ENCODE measurements around the gene FNDC3B. TPM values are rescaled to one million over a fixed set of nuclear protein-coding genes. Genes with fewer than 3 reads are reported as not detected.

Gene FNDC3B
- total RNA-seq, 5 donors from 2014 or later (not counting 1 experiment from before 2014, with no cell fraction given), result 18.1 to 46.5 (median 23.5) TPM

DNA sequence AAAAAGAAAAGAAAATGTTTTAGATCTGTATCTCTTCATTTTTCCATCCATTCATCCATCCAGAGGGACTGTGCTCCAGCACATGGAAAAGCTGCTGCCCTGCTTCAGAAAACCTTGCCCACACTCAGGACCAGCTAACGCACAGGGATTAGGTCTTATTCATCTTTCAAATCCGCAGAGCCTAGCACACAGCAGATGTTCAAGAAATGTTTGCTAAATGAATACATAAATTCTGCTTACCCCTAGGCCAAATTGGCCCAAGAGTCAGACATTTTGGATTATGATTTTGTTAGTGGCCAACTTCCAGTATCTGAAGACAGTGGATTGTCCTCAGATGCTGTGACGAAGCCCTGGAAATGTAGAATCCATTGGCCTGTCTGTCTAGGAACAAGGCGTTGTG, 337.5 kb downstream of the FNDC3B start:
- POLR2A ChIA-PET, result no interaction called here
- H3K9me3 Mint-ChIP-seq, result peaks cover 6 to 18% (median 13%) of the 10 kb centered on the region in 3 donors
- no peaks in the 10 kb centered on the region for H3K27me3 ChIP-seq (replicated peaks in 1 of 2; ENCODE audit: control insufficient read depth in 2 of 2, extremely low read depth in 1 of 2, insufficient read depth in 2 of 2, low read length in 1 of 2)
- no peak overlapping the region for H3K4me3 ChIP-seq (ENCODE audit: control insufficient read depth in 1 of 2, extremely low read depth in 1 of 2, low read length in 1 of 2)
- ATAC-seq (replicated peaks in 1 of 4) (no peak), DNase-seq (no peak)
- no peak overlapping the region for H3K27ac Mint-ChIP-seq
- no peaks in the 10 kb centered on the region for H3K4me1 Mint-ChIP-seq
- no peaks in the 10 kb centered on the region for H3K4me1 ChIP-seq (ENCODE audit: control insufficient read depth in 1 of 2, extremely low read depth in 1 of 2, insufficient read depth in 2 of 2, low read length in 2 of 2)
- H3K36me3 ChIP-seq (ENCODE audit: control insufficient read depth in 2 of 2, extremely low read depth in 1 of 2, insufficient read depth in 1 of 2, low read length in 1 of 2), result peaks cover 15 to 36% of the 10 kb centered on the region in 2 donors
- WGBS (ENCODE audit: insufficient coverage), result 100% methylated on average over 2 of the region's 4 CpGs
- H3K4me3 Mint-ChIP-seq, result no peak overlapping the region
- CTCF ChIA-PET, result no interaction called here
- peaks cover 3% of the 10 kb centered on the region for H3K9me3 ChIP-seq
- peaks cover 85% of the 10 kb centered on the region for H3K36me3 Mint-ChIP-seq
- no peak overlapping the region for H3K27ac ChIP-seq (ENCODE audit: low read length)
- H3K27me3 Mint-ChIP-seq, result no peaks in the 10 kb centered on the region

DNA sequence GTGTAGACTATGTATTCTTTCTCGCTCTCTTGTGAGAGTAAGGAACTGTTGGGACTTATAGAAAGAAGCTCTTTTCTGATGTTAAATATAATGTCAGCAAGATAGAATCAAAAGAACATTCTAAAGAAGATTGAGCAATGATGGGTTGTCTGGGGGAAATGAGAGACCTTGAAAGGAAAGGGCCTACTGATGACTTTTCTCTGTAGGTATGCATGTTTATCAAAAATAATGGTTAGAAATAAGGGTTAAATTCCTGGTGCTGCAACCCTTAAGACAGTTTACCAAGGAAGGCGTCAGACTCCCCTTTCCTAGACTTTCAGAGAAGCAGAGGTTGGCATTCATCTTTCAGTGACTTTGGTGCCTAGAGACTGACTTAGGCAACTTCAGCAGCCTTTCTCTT, 339.1 kb downstream of the FNDC3B start:
- Histone ChIP-seq H3K36me3 (ENCODE audit: control insufficient read depth in 2 of 2, extremely low read depth in 1 of 2, insufficient read depth in 1 of 2, low read length in 1 of 2) (peaks cover 10 to 32% of the 10 kb centered on the region in 2 donors), H3K27ac (ENCODE audit: low read length) (no peak overlapping the region), H3K27me3 (replicated peaks in 1 of 2; ENCODE audit: control insufficient read depth in 2 of 2, extremely low read depth in 1 of 2, insufficient read depth in 2 of 2, low read length in 1 of 2) (no peaks in the 10 kb centered on the region), H3K4me3 (ENCODE audit: control insufficient read depth in 1 of 2, extremely low read depth in 1 of 2, low read length in 1 of 2) (no peak overlapping the region), H3K4me1 (ENCODE audit: control insufficient read depth in 1 of 2, extremely low read depth in 1 of 2, insufficient read depth in 2 of 2, low read length in 2 of 2) (no peaks in the 10 kb centered on the region), H3K9me3 (peaks cover 3% of the 10 kb centered on the region)
- H3K9me3 Mint-ChIP-seq, result peaks cover 6 to 18% (median 13%) of the 10 kb centered on the region in 3 donors
- DNase-seq, result no peak
- ATAC-seq (replicated peaks in 1 of 4), result no peak
- WGBS (ENCODE audit: insufficient coverage), result 100% methylated on average over 1 of the region's 2 CpGs
- H3K36me3 Mint-ChIP-seq, result peaks cover 87% of the 10 kb centered on the region
- H3K27me3 Mint-ChIP-seq, result no peaks in the 10 kb centered on the region
- ChIA-PET POLR2A (no interaction called here), CTCF (interaction anchor here (0.7 to 1.4 kb wide), 2 partner anchors 10 to 37 kb away, joined by 3 read pairs; no protein-coding TSS in a partner anchor)
- no peak overlapping the region for H3K4me3 Mint-ChIP-seq
- peaks cover 0 to 2% (median 0%) of the 10 kb centered on the region in 3 donors for H3K4me1 Mint-ChIP-seq
- no peak overlapping the region for H3K27ac Mint-ChIP-seq

DNA sequence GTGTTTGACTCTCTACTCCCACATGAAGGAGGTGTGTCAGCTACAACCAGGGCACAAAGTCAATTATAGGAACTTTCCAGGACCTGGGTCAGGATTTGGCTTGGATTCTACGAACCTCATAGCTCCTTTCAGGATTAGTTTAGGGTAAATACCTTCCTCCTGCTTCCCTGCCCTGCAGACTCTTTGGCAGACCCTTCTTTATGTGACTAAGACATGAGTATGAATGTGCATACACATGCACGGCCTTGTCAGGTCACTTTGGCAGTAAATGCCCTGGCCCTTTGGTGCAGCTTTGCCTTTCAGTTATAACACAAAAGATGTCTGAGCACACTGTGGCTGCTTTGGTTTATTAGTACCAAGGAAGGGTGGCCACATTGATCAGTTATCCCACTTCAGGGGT, 340.0 kb downstream of the FNDC3B start:
- ChIA-PET POLR2A (no interaction called here), CTCF (interaction anchor here in 1 of 2 donors (0.7 kb wide), 1 partner anchor 11 kb away, joined by 3 read pairs; no protein-coding TSS in a partner anchor)
- Mint-ChIP-seq H3K4me1 (peaks cover 0 to 2% (median 0%) of the 10 kb centered on the region in 3 donors), H3K27me3 (no peaks in the 10 kb centered on the region), H3K36me3 (peaks cover 82% of the 10 kb centered on the region), H3K9me3 (peaks cover 6 to 18% (median 13%) of the 10 kb centered on the region in 3 donors), H3K4me3 (no peak overlapping the region), H3K27ac (no peak overlapping the region)
- H3K36me3 ChIP-seq (ENCODE audit: control insufficient read depth in 2 of 2, extremely low read depth in 1 of 2, insufficient read depth in 1 of 2, low read length in 1 of 2), result peaks cover 10 to 32% of the 10 kb centered on the region in 2 donors
- DNase-seq (no peak), ATAC-seq (replicated peaks in 1 of 4) (no peak)
- H3K4me1 ChIP-seq (ENCODE audit: control insufficient read depth in 1 of 2, extremely low read depth in 1 of 2, insufficient read depth in 2 of 2, low read length in 2 of 2), result no peaks in the 10 kb centered on the region
- H3K27ac ChIP-seq (ENCODE audit: low read length), result no peak overlapping the region
- no peaks in the 10 kb centered on the region for H3K27me3 ChIP-seq (replicated peaks in 1 of 2; ENCODE audit: control insufficient read depth in 2 of 2, extremely low read depth in 1 of 2, insufficient read depth in 2 of 2, low read length in 1 of 2)
- H3K4me3 ChIP-seq (ENCODE audit: control insufficient read depth in 1 of 2, extremely low read depth in 1 of 2, low read length in 1 of 2), result no peak overlapping the region
- peaks cover 3% of the 10 kb centered on the region for H3K9me3 ChIP-seq
- 100% methylated on average over 1 of the region's 2 CpGs for WGBS (ENCODE audit: insufficient coverage)

DNA sequence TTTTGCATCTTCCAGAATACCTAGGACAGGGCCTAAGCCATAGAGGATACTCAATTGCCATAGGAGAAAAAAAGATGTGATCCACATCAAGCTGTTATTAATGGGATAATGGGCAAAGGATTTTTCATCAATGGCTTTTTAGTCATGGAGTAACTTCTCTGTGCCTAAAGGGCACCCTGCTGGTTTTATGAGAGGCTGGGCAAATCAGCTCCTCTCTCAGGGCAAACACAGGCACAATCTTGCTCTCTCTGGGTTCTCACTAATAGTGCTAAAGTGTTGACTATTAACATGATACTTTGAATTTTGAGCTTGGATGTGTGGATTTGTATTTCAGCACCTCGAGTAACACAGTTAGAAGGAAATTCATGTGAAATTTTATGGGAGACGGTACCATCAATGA, 341.3 kb downstream of the FNDC3B start:
- Histone ChIP-seq H3K4me1 (ENCODE audit: control insufficient read depth in 1 of 2, extremely low read depth in 1 of 2, insufficient read depth in 2 of 2, low read length in 2 of 2) (no peaks in the 10 kb centered on the region), H3K4me3 (ENCODE audit: control insufficient read depth in 1 of 2, extremely low read depth in 1 of 2, low read length in 1 of 2) (no peak overlapping the region), H3K36me3 (ENCODE audit: control insufficient read depth in 2 of 2, extremely low read depth in 1 of 2, insufficient read depth in 1 of 2, low read length in 1 of 2) (peaks cover 10 to 32% of the 10 kb centered on the region in 2 donors), H3K27ac (ENCODE audit: low read length) (no peak overlapping the region), H3K9me3 (peaks cover 3% of the 10 kb centered on the region), H3K27me3 (replicated peaks in 1 of 2; ENCODE audit: control insufficient read depth in 2 of 2, extremely low read depth in 1 of 2, insufficient read depth in 2 of 2, low read length in 1 of 2) (no peaks in the 10 kb centered on the region)
- peaks cover 6 to 18% (median 13%) of the 10 kb centered on the region in 3 donors for H3K9me3 Mint-ChIP-seq
- ChIA-PET CTCF (no interaction called here), POLR2A (no interaction called here)
- ATAC-seq (replicated peaks in 1 of 4) (no peak), DNase-seq (no peak)
- peaks cover 0 to 2% (median 0%) of the 10 kb centered on the region in 3 donors for H3K4me1 Mint-ChIP-seq
- 100% methylated on average over 2 of the region's 2 CpGs for whole genome bisulfite sequencing (ENCODE audit: insufficient coverage)
- H3K27me3 Mint-ChIP-seq, result no peaks in the 10 kb centered on the region
- H3K27ac Mint-ChIP-seq, result no peak overlapping the region
- H3K36me3 Mint-ChIP-seq, result peaks cover 82% of the 10 kb centered on the region
- H3K4me3 Mint-ChIP-seq, result no peak overlapping the region

DNA sequence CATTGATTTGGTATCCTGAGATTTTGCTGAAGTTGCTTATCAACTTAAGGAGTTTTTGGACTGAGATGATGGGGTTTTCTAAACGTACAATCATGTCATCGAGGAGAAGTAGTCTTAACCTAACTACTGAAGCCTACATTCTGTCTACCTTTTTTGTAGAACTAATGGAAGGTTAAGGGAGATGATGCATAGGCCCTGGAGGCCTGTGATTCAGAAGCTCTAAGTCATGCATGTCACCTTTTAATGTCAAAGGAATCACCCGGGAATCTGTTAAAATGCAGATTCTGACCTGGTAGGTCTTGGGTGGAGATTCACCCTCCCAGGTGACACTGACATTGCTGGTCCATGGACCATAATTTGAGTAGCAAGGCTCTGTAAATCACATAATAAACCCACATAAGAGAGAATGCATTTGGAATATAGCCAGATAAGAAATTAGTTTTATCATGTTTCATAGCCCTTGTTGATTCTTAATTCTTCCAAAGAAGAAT, 344.0 kb downstream of the FNDC3B start:
- no peak overlapping the region for H3K27ac Mint-ChIP-seq
- ATAC-seq (replicated peaks in 1 of 4) (no peak), DNase-seq (no peak)
- peaks cover 6 to 14% (median 9%) of the 10 kb centered on the region in 3 donors for H3K9me3 Mint-ChIP-seq
- Histone ChIP-seq H3K4me3 (ENCODE audit: control insufficient read depth in 1 of 2, extremely low read depth in 1 of 2, low read length in 1 of 2) (no peak overlapping the region), H3K36me3 (ENCODE audit: control insufficient read depth in 2 of 2, extremely low read depth in 1 of 2, insufficient read depth in 1 of 2, low read length in 1 of 2) (peaks cover 10 to 21% of the 10 kb centered on the region in 2 donors), H3K27me3 (replicated peaks in 1 of 2; ENCODE audit: control insufficient read depth in 2 of 2, extremely low read depth in 1 of 2, insufficient read depth in 2 of 2, low read length in 1 of 2) (no peaks in the 10 kb centered on the region), H3K9me3 (peaks cover 3% of the 10 kb centered on the region), H3K4me1 (ENCODE audit: control insufficient read depth in 1 of 2, extremely low read depth in 1 of 2, insufficient read depth in 2 of 2, low read length in 2 of 2) (no peaks in the 10 kb centered on the region), H3K27ac (ENCODE audit: low read length) (no peak overlapping the region)
- ChIA-PET POLR2A (no interaction called here), CTCF (no interaction called here)
- no peak overlapping the region for H3K4me3 Mint-ChIP-seq
- WGBS (ENCODE audit: insufficient coverage), result no CpG with 5 or more reads among the region's 3 CpGs
- H3K36me3 Mint-ChIP-seq, result peaks cover 61% of the 10 kb centered on the region
- peaks cover 0 to 2% (median 0%) of the 10 kb centered on the region in 3 donors for H3K4me1 Mint-ChIP-seq
- H3K27me3 Mint-ChIP-seq, result no peaks in the 10 kb centered on the region

DNA sequence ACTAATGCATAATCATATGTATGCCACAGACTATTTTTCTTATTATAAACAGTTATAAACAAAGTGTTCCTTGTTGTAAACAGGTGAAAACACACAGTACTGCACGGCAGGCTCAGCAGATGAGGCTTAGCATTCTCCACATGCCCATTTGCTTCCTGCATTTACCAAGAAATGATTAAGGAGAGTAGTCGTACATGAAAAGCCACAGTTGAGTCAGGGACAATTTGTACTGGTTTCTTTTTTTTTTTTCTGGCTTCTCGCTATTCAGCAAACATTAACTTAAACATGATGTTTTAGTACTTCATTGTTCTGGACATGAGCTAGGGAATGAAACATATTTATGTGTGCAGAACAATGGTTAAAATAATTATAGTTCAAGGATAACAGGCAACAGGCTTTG, 345.5 kb downstream of the FNDC3B start:
- H3K4me3 Mint-ChIP-seq, result no peak overlapping the region
- Histone ChIP-seq H3K4me1 (ENCODE audit: control insufficient read depth in 1 of 2, extremely low read depth in 1 of 2, insufficient read depth in 2 of 2, low read length in 2 of 2) (no peaks in the 10 kb centered on the region), H3K9me3 (peaks cover under 1% of the 10 kb centered on the region), H3K27me3 (replicated peaks in 1 of 2; ENCODE audit: control insufficient read depth in 2 of 2, extremely low read depth in 1 of 2, insufficient read depth in 2 of 2, low read length in 1 of 2) (no peaks in the 10 kb centered on the region), H3K36me3 (ENCODE audit: control insufficient read depth in 2 of 2, extremely low read depth in 1 of 2, insufficient read depth in 1 of 2, low read length in 1 of 2) (peaks cover under 1 to 7% of the 10 kb centered on the region in 2 donors), H3K4me3 (ENCODE audit: control insufficient read depth in 1 of 2, extremely low read depth in 1 of 2, low read length in 1 of 2) (no peak overlapping the region), H3K27ac (ENCODE audit: low read length) (no peak overlapping the region)
- H3K4me1 Mint-ChIP-seq, result peaks cover 0 to 2% (median 0%) of the 10 kb centered on the region in 3 donors
- no CpG with 5 or more reads among the region's 3 CpGs for WGBS (ENCODE audit: insufficient coverage)
- H3K9me3 Mint-ChIP-seq, result peaks cover 5 to 6% (median 6%) of the 10 kb centered on the region in 3 donors
- H3K36me3 Mint-ChIP-seq, result peaks cover 51% of the 10 kb centered on the region
- ChIA-PET CTCF (no interaction called here), POLR2A (no interaction called here)
- no peaks in the 10 kb centered on the region for H3K27me3 Mint-ChIP-seq
- ATAC-seq (replicated peaks in 1 of 4) (no peak), DNase-seq (no peak)
- H3K27ac Mint-ChIP-seq, result no peak overlapping the region

DNA sequence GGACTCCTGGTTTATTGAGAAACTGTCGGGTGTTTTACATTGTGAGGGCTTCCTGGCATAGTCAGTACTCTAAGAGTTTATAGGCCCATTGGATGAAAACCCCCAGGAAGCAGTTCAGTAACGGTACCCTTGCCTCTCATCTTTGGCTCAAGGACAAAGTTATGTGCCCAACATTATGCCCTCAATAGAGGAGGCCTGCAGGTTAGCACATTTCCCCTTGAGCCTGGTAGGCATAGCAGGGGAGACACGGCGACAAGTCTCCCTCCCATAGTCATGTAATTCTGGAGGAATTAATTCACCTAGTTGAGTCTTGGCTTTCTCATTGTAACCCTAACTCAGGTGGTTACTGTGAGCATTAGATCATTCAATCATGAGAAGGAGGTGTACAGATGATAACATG, 348.4 kb downstream of the FNDC3B start:
- DNase-seq (no peak), ATAC-seq (replicated peaks in 1 of 4) (no peak)
- H3K27ac ChIP-seq (ENCODE audit: low read length), result no peak overlapping the region
- Mint-ChIP-seq H3K4me1 (peaks cover 0 to 2% (median 0%) of the 10 kb centered on the region in 3 donors), H3K27ac (no peak overlapping the region), H3K4me3 (no peak overlapping the region), H3K9me3 (no peaks in the 10 kb centered on the region), H3K27me3 (no peaks in the 10 kb centered on the region), H3K36me3 (peaks cover 30% of the 10 kb centered on the region)
- H3K27me3 ChIP-seq (replicated peaks in 1 of 2; ENCODE audit: control insufficient read depth in 2 of 2, extremely low read depth in 1 of 2, insufficient read depth in 2 of 2, low read length in 1 of 2), result no peaks in the 10 kb centered on the region
- CTCF ChIA-PET, result no interaction called here
- POLR2A ChIA-PET, result no interaction called here
- WGBS (ENCODE audit: insufficient coverage), result 100% methylated on average over 2 of the region's 4 CpGs
- H3K4me3 ChIP-seq (ENCODE audit: control insufficient read depth in 1 of 2, extremely low read depth in 1 of 2, low read length in 1 of 2), result no peak overlapping the region
- H3K4me1 ChIP-seq (ENCODE audit: control insufficient read depth in 1 of 2, extremely low read depth in 1 of 2, insufficient read depth in 2 of 2, low read length in 2 of 2), result no peaks in the 10 kb centered on the region
- no peaks in the 10 kb centered on the region for H3K36me3 ChIP-seq (ENCODE audit: control insufficient read depth in 2 of 2, extremely low read depth in 1 of 2, insufficient read depth in 1 of 2, low read length in 1 of 2)
- no peaks in the 10 kb centered on the region for H3K9me3 ChIP-seq

All from T-cell (primary cell).